ENCODE measurements around the gene DYNC1H1.

The DYNC1H1 gene

DNA sequence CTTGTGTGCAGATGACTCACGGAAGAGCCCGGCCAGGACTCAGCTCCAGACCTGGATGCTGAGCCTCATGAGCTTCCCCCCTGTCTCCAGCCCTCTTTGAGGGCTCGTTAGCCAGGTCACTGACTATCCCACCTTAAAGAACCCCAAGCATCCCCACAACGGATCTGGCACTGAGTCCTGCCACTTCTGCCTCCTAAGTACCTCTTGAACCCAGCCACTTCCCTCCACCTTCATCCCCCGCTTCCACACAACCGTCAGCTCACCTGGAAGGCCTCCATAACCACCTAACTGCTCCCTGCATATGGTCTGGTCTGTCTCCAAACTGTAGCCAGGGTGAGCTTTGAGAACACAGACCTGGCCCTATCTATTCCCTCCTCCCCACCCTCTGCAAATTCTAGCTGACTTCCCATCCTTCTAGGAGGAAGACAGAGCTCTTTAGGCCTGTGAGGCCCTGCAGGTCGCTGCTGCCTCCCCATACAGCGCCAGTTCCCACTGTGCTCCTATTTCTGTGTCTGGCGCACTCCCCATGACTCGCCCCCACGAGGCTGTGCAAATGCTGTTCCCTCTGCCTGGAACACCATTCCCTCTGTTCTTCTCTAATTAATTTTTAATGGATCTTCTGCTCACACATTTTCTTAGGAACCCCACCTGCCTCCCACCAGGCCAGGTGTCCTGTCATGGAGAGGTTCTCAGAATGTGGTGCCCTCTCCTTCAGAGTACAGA lies 125.4 kb downstream of the DYNC1H1 start:
- no peak for DNase-seq (ENCODE audit: low spot score)

DNA sequence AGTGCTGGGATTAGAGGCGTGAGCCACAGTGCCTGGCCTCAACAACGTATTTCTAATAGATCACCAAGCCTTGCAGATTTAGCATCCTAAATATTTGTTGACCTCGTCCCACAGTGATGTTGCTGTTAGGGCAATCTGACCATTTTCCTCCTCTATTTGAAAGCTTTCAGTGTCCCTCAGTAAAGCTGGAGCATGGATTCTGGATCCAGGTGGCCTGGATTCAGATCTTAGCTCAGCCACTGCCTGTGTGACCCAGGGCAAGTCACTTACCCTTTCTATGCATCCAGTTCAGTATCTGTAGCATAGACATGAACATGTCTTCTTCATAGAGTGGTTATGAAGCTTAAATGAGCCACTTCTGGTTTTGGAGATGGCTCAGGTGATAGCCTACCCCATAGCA lies 126.3 kb downstream of the DYNC1H1 start:
- no peak for DNase-seq (ENCODE audit: low spot score)

DNA sequence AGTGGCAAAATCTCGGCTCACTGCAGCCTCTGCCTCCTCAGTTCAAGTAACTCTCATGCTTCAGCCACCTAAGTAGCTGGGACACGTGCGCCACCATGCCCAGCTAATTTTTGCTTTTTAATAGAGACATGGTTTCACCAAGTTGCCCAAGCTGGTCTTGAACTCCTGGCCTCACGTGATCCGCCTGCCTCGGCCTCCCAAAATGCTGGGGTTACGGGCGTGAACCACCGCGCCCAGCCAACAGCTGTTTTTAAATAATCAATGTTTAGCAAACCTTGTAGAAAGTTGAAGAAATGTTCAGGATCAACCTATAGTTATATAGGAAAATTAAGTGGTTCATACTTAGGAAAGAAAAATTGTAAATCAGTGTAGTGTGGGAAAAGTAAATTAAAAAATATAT lies 128.4 kb downstream of the DYNC1H1 start:
- no peak for DNase-seq (ENCODE audit: low spot score)

DNA sequence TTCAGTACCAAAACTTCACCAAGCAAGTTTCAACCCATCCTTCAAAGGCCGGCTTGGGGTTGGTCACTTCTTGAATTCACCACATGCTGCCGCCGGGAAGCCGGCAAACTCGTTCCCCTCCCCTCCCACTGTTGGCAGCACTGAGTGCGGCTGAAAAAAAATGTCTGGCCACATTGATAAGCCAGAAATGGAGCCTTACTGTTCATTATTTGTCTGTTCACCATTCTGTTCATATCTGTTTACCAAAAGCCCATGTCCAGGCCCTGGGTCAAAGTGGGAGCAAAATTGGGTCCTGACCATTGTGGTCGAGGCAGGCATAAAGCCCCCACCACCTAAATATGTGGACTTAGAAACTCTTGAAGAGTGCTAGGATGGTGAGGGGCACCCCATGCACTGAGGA lies 129.7 kb downstream of the DYNC1H1 start:
- DNase-seq (ENCODE audit: low spot score) = no peak

DNA sequence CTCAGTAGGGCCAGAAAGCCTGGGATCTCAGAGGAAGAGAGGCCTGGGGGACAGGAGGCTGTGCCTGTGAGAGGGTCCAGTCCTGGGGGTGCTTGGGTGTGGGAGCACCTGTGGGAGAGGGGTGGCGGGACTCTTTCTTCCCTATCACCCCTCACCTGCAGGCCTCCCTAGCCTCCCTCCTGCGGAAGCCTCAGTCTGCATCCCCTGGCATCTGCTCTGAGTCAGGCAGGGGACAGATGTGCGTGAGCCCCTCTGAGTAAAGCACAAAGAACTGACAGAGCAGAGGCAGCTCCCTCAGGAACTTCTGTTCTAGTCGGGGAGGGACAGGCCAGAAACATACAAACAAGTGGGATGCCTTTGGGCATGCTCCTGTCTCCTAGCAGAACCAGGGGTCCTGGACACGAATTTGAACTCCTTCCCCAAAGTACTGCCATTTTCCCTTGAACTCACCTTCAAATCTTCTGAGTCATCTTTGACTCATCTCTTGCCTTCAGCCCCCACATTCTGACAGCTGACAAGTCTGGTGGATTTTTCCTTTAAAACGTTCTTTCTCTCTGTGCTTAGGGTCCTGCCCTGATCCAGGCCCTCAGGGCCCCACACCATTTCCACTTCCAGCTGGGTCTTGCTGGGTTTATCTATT lies 131.0 kb downstream of the DYNC1H1 start:
- DNase-seq (ENCODE audit: low spot score) = no peak

DNA sequence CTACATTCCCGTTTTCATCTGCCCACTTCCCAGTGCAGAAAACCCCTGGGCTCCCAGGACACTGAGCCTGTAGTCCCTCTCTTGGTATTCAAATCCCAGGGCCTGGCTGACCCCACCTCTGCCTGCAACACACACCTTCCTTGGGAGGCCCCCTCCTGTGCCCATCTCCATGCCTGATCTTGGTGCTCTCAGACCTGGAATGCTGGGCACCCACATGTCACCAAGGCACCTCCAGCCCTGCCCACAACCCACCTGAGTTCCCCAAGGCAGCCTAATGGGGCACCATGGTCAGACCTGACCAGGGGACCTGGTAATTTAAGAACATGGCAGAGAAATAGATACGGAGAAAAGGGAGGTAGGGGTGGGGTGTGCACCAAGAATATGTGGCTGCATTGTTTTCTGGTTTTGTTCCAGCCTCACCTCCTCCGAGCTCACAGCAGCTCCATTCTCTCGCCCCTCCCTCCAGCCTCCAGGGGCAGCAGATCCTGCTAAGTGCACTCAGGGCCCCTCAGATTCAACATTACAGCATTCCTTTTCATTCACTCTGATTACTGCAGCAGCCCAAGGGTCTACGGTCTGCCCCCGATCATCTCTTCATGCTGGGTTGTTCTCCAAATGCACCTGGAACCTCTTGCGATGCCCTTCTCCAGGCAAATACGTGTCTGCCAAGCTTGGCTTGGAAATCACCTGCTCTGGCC lies 131.6 kb downstream of the DYNC1H1 start:
- no peak for DNase-seq (ENCODE audit: low spot score)

DNA sequence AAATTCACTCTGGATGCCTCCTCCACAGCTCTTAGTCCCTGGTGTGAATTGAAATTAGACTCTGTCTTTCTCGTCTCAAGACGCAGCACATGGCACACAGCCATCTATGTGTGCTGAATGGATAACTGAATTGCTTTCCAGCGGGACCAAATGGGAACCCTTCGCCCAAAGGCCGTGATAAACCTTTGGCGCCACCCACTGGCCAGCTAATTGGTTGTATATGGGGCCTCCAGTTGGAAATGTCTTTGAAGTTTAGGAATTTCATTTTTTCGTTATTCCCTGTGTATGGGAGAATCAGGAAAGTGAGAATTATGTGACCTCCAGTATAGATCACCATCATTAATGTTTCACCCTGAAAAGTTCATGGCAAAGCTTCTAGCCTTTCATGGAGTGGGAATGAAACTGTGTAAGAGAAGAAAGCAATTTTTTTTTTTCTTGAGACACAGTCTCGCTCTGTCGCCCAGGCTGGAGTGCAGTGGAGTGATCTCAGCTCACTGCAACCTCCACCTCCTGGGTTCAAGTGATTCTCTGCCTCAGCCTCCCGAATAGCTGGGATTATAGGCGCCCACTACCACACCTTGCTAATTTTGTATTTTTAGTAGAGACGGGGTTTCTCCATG lies 132.3 kb downstream of the DYNC1H1 start:
- peak; percentile 64 for DNase-seq (ENCODE audit: low spot score)

DNA sequence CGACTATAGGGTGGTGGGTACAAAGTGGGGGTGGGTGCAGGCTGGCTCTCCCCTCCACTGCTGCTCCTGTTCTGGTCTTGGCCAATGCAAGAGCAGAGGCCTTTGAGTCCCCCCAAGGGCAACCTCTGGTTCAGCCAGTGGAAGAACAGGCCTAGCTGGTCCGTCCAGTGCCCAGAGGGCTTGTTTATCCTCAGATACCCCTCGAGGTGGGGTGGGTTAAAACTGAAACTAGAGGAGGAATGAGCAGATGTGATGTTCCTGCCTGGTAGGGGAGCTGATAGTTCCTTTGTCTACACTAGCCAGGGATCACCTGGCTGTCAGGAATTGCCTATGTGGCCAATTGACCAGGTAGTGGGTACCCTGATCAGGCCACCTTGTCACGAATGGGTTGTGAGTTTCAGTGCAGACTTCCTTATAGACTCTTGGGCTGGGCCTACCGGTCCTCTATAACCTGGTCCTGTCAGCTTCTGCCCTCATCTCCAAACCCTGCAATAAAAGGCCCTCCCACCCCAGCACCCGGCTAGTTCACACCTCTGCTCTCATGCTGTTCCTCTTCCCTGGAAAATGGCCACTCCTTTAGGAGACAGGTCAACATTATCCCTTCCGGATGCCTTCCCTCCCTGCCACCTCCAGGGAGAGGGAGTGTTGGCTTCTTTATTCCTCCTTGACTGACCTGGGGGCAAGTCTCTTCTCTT lies 133.2 kb downstream of the DYNC1H1 start:
- DNase-seq (ENCODE audit: low spot score) = no peak

DNA sequence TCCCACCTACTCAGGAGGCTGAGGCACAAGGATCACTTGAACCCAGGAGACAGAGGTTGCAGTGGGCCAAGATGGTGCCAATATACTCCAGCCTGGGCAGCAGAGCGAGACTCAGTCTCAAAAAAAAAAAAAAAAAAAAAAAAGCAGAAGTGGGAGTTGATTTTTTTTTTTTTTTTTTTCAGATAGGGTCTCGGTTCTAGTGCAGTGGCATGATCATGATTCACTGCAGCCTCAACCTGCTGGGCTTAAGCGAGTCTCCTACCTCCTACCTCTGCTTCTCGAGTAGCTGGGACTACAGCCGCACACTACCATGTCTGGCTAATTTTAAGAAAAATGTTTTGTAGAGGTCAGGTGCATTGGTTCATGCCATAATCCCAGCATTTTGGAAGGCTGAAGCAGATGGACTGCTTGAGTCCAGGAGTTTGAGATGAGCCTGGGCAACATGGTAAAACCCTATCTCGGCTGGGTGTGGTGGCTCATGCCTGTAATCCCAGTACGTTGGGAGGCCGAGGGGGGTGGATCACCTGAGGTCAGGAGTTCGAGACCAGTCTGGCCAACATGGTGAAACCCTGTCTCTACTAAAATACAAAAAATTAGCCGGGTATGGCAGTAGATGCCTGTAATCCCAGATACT lies 138.8 kb downstream of the DYNC1H1 start:
- DNase-seq (ENCODE audit: low spot score) = no peak

DNA sequence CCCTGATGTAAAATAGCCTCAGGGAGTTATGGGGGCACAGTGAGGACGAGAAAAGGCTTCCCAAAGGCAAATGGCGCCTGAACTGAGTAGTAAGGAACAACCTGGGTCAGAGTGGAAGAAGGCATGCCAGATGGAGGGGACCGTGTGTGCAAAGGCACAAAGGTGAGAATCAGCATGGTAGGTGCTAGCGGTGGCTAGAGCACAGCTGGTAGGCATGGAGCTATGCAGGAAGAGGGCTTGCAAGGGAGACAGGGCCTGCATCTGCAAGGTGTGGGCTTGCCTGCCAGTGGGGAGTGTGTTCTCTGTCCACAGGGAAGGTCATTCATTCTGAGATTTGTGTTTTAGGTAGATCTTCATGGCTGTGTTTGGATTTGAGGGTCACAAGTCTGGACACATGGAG lies 141.0 kb downstream of the DYNC1H1 start:
- DNase-seq (ENCODE audit: low spot score) = no peak
